ENCODE data around the gene PCCA.
A peak's percentile ranks its signal among the peaks of the same experiment; 100 is the strongest.
"Not testable (repeated sequence)": the region's sequence is repeated elsewhere in the genome, so short reads cannot be mapped to it uniquely, and the experiment has no call there.

Gene PCCA

DNA sequence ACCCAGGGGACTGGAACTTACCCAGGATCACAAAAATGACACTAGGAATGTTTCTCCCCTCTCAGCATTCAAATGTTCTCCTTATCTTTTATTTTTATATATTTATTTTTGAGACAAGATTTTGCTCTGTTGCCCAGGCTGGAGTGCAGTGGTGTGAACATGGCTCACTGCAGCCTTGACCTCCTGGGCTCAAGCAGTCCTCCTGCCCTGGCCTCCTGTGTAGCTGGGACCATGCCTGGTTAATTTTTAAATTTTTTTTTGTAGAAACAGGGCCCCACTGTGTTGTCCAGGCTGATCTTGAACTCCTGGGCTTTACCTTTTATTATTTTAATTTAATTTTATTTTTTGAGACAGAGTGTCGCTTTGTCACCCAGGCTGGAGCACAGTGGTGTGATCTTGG is 108.2 kb downstream of the PCCA start:
- no peak for DNase-seq (ENCODE audit: low read depth)

- no peak for DNase-seq (ENCODE audit: low read depth)
Measured at GRCh38 chr13:100197591-100198365, 108.9 kb downstream of the PCCA start.

GRCh38 chr13:100203696-100204367 is 114.9 kb downstream of the PCCA start:
- DNase-seq (ENCODE audit: low read depth) = peak; percentile 71

- DNase-seq (ENCODE audit: low read depth) = no peak
Measured at GRCh38 chr13:100208002-100208401, 119.1 kb downstream of the PCCA start.

- DNase-seq (ENCODE audit: low read depth) = no peak
Measured at GRCh38 chr13:100208626-100209025, 119.7 kb downstream of the PCCA start.

DNA sequence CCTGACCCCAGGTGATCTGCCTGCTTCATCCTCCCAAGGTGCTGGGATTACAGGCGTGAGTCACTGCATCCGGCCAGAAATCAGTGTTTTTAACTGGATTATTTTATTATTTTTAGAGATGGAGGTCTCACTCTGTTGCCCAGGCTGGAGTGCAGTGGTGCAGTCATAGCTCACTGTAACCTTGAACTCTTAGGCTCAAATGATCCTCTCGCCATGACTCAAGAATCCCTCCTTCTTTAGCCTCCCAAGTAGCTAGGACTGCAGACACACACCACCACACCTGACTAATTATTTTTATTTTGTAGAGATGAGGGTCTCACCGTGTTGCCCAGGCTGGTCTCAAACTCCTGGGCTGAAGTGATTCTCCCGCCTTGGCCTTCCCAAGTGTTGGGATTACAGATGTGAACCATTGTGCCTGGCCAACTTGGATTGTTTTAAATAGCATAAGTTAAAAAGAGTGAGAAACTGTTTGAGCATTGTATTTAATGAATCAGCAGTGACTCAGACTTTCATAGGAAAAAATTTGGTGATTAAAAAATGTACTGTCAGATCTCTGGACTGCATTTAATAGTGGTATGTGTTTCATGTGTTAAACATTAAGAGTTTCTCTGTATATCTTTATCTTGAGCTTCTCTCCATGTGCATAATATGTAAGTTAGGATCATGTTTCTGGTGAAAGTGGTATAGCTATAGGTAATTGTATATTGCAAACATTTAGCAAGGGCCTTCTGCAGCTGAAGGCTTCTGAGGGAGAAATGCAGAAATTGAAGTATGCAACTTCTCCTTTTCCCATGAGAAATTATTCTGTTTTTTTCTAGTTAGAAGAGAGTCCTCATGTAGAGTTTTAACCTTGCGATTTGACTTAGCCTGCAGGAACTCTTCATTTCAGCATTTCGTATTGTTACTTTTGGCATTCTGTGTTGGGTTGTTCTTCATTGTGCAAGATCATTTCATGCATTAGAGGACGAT is 121.2 kb downstream of the PCCA start:
- no peak for DNase-seq (ENCODE audit: low read depth)

- DNase-seq (ENCODE audit: low read depth) = no peak
Measured at GRCh38 chr13:100211016-100211710, 122.3 kb downstream of the PCCA start.

DNA sequence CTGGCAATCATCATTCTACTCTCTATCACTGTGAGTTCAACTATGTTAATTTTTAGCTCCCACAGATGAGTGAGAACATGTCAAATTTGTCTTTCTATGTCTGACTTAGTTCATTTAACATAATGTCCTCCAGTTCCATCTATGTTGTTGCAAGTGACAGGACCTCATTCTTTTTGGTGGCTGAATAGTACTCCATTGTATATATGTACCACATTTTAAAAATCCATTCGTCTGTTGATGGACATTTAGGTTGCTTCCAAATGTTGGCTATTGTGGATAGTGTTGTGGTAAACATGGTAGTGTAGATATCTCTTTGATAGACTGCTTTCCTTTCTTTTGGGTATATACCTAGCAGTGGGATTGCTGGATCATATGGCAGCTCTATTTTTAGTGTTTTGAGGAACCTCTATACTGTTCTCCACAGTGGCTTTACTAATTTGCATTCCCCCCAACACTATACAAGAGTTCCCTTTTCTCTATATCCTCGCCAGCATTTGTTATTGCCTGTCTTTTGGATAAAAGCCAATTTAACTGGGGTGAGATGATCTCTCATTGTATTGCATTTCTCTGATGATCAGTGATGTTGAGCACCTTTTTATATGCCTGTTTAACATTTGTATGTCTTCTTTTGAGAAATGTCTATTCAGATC is 124.1 kb downstream of the PCCA start:
- DNase-seq (ENCODE audit: low read depth) = no peak

GRCh38 chr13:100213576-100213975 is 124.7 kb downstream of the PCCA start:
- DNase-seq (ENCODE audit: low read depth) = no peak

GRCh38 chr13:100214886-100215285 is 126.0 kb downstream of the PCCA start:
- peak; percentile 72 for DNase-seq (ENCODE audit: low read depth)

GRCh38 chr13:100221166-100221565 is 132.3 kb downstream of the PCCA start:
- no peak for DNase-seq (ENCODE audit: low read depth)

GRCh38 chr13:100223966-100224530 is 135.2 kb downstream of the PCCA start:
- DNase-seq (ENCODE audit: low read depth) = not testable (repeated sequence)

- DNase-seq (ENCODE audit: low read depth) = no peak
Measured at GRCh38 chr13:100229603-100230002, 140.7 kb downstream of the PCCA start.

DNA sequence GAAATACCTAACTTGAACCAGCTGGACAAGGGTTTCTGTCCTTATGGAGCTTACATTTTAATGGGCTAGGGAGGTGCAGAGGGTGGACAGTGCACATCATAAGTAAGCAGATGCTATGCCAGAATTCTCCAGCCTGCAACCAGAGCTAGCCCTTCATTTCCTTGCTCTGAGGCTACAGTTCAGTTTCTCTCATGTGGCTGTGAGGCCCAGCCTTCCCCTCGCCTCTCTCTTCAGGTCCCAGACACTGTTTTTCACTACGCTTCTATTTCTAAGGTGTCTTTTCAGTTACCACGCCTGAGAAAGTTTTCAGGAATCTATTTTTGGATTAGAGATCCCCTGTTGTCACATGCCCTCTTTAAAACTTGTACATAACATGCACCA is 141.9 kb downstream of the PCCA start:
- DNase-seq (ENCODE audit: low read depth) = no peak

GRCh38 chr13:100231176-100231575 is 142.3 kb downstream of the PCCA start:
- no peak for DNase-seq (ENCODE audit: low read depth)

GRCh38 chr13:100234006-100234405 is 145.1 kb downstream of the PCCA start:
- no peak for DNase-seq (ENCODE audit: low read depth)

DNA sequence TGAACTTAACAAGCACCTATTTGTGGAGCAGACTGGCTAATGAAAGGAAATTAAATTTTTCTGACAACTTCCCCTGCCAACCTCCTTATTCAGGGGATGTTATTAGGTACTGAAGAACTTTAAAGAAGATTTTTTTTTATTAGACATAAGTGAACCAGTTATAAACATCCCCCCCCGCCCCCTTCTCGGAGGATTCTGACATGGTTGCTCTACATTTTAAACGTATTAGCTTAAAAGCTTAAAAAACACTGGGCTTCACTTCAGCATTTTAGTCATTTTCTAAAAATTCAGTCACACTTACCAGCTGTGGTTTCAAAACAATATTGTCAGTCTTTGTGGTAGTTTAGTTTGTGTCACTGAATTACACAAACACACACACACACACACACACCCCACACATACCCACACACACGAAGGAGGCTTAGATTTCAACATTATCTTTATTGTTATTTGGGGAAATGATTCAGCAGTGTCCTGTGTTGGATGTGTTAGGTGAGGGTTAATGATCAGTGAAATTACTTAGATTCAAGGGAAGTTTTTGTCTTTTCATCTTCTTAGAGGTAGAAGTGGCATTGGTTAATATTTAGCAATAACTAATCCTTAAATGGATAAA is 145.7 kb downstream of the PCCA start:
- DNase-seq (ENCODE audit: low read depth) = no peak

DNA sequence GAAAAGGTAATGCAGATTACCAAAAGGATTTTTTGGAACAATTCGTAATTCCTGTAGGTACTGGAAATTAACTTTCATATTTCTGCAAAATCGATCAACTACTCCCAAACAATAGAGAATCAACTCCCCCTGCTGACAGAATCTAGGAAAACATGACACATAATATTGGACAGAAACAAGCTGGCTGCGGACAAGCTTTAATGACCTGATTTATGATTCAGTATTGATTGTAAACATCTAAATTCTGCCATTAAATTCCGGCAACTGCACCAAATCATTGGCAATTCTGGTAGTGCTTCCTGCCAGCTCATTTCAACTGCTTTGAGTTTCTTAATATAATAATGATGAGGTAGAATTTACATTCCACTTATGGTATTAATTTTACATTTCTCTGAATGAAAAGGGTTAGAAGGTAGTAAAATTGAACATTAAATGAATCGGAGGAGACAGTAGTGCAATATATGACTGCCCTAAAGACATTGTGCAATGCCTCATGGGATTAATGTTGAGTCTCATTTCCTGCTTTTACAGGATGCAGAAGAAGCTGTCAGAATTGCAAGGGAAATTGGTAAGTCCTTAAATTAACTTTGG is 146.5 kb downstream of the PCCA start:
- peak; percentile 32 for DNase-seq (ENCODE audit: low read depth)

DNA sequence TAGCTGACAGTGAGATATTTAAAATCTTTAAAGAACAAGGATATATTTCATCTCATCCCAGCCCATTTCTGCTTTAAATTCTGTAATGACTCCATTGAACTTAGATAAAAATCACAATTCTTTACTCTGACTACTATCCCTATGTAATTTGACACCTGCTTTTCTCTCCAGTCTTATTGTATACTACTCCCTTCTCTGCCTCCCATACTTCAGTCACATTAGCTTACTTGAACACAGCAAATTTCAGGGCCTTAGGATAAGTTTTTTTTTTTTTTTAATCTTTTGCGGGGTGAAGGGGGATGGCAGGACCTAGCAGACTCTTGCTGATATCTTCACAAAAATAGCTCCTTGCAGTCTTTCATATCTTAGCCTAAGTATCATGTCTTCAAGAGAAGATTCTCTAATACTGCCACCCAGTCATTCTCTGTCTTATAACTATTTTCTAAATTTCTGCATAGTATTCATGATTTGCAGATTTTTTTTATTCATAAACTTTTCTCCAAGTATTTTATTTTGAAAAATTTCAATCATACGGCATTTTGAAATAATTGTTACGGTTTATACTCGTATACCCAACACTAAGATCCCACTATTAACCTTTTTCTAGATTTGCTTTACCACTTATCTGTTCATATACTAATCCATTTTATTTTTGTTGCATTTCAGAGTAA is 151.4 kb downstream of the PCCA start:
- DNase-seq (ENCODE audit: low read depth) = no peak

- DNase-seq (ENCODE audit: low read depth) = no peak
Measured at GRCh38 chr13:100244431-100244830, 155.5 kb downstream of the PCCA start.
